Astrocyte of the hippocampus (primary cell): ENCODE results near the gene CD34.
"Not testable (repeated sequence)": the region's sequence is repeated elsewhere in the genome, so short reads cannot be mapped to it uniquely, and the experiment has no call there.

ENCODE experiments used
- DNase-seq: peaks from one replicate; pipeline ENCODE4 v3.0.0; 2011; ENCODE audit warnings: low read depth, low spot score

The CD34 gene

GRCh38 chr1:207898260-207898659 is 12.7 kb downstream of the CD34 start:
- DNase-seq, result no peak

DNA sequence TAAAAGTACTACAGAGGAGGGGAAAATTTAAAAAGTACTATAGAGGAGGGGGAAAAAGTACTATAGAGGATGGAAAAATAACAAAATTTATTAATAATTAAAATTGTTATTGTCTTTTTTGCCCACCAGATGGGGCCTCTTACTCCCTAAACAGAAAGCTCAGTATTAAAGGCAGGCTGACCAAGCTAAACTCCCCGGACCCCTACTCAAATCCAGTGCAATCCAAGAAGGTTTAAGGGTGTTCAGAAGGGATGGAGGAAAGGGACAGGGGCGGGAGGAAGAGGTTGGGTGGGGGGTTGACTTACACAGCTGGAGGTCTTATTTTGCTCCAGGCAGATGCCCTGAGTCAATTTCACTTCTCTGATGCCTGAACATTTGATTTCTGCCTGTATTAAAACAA is 13.7 kb downstream of the CD34 start:
- no peak for DNase-seq

DNA sequence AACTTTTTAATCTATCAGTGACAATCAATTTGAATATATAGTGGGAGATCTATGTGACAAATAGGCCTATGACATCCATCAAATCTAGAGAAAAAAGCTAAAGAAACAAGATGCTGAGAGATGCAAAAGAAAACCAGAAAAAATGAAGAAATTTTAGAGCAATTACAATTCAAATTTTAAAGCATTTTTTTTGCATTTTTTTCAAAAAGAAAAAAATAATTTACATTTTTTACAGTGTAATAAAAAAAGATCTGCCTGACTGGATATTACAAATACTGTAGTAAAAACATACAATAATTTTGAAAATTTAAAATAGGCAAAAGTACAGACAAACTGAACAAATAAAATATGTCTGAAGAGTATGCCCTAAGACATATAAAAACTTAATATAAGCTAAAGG is 14.4 kb downstream of the CD34 start:
- DNase-seq, result no peak

GRCh38 chr1:207894704-207895103 is 16.2 kb downstream of the CD34 start:
- DNase-seq, result no peak

- no peak for DNase-seq
These were observed 17.0 kb downstream of the CD34 start for GRCh38 chr1:207893737-207894582.

DNA sequence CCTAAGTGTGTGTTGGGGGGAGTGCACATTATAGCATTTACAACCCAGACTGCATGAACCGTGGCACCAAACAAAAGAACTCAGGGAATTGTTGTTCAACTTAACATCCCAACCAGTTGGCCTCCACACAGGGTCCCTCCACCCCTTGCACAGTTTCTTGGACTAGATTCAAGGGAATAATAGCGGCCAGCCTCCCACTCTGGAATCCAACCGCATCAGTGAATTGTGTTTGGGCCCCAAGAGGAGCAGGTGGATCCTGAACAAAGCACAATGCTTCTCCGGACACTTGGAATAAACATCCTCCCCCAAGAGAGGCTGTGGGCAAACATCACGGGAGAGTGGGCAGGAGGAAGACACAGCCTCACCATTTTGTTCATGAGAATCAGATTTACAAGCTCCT is 18.2 kb downstream of the CD34 start:
- no peak for DNase-seq

DNA sequence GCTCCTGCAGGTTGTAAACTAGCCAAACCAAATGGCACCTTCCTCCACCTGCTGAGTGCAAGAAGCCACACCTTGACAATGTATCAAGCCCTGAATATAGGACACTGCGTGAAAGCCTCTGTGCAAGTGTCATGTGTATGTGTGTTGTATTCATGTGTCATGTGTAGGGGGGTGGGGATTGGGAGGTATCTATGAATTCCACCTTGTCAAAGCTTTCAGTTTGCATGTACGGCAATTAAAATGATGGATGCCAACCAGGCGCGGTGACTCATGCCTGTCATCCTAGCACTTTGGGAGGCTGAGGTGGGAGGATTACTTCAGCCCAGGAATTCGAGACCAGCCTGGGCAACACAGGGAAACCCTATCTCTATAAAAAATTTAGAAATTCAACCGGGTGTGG is 19.8 kb downstream of the CD34 start:
- DNase-seq, result no peak

DNA sequence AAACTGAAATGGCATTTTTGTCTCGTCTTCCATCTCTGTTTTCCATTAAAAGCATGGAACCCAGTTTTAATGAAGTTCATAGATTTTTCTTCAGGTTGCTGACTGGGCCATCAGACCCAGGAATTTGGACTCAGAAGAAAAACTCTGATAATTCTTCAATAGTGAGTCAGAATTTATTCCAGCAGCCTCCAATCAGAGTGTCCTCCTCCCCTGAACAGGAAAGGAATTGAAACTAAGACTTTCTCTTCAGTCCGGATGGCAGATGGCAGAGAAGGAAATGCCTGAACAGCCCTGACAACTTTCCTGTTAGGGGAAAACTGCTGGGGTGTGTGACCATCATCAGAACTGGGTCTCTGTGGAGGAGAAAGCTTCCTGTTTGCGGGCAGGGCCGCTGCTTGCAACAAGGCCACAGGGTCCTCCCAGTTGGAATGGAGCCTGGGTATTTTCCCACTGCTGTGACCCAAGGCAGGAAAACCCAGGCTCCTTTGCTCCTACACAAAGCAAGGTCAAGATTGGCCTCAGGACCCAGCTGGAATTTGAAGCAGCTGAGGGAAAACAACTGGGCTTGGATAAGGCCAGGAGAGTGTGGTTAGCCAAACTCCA is 20.7 kb downstream of the CD34 start:
- peak; percentile 88 for DNase-seq

DNA sequence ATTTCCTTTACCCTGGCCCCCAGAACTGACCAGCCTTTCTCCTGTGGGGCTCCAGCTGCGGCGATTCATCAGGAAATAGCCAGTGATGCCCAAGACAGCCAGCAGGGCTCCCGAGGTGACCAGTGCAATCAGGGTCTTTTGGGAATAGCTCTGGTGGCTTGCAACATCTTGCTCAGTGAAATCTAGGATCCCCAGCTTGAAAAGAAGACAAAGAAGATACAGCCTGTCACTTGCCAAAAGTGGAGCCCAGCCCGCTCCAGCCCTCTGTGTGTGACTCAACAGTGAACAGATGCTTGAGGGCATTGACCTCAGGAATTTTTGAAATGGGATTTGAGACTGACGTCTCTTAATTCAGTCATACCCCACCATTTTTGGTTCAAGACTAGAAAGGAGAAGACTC is 22.3 kb downstream of the CD34 start:
- DNase-seq, result no peak

DNA sequence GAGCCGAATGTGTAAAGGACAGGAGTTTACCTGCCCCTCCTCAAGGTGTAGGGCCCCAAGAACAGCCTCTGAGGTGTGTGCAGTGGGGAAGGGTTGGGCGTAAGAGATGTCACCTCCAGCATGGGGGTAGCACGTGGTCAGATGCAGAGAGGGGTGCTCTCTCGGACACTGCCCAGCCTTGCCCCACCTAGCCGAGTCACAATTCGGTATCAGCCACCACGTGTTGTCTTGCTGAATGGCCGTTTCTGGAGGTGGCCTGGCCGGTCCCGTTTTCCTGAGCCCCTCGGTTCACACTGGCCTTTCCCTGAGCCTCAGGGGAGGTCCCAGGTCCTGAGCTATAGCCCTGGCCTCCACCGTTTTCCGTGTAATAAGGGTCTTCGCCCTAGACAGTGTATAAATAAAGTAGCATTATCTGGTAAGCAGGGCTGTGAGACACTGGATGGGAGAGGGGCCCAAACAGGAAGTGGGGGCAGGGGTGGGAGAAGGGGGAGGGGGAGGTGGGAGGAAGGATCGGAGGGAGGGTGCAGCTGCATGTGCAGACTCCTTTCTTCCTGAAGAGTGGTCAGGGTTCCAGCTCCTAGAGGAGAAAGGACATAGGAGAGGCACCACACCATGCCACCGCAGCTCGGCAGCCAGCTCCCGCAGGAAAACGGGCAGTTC is 23.3 kb downstream of the CD34 start:
- no peak for DNase-seq

DNA sequence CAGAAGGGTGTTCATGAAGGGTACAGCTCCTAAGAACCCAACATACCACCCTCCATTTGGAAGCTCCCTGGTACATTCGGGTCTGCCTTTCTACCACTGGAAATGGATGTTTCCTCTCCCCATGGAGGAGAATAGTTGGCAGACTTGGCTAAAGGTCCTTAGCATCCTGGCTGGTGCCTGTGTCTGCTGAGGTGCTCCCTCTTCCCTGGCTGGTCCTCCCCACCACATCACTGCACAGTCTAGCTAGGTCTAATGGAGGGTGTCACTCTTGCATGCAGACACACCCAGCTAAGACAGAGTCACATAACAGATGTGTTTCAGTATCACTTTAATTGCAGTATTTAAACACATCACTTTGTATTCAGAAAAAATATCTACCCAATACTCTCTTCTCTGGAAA is 24.7 kb downstream of the CD34 start:
- no peak for DNase-seq

GRCh38 chr1:207885129-207886032 is 25.5 kb downstream of the CD34 start:
- DNase-seq, result peak; percentile 93

DNA sequence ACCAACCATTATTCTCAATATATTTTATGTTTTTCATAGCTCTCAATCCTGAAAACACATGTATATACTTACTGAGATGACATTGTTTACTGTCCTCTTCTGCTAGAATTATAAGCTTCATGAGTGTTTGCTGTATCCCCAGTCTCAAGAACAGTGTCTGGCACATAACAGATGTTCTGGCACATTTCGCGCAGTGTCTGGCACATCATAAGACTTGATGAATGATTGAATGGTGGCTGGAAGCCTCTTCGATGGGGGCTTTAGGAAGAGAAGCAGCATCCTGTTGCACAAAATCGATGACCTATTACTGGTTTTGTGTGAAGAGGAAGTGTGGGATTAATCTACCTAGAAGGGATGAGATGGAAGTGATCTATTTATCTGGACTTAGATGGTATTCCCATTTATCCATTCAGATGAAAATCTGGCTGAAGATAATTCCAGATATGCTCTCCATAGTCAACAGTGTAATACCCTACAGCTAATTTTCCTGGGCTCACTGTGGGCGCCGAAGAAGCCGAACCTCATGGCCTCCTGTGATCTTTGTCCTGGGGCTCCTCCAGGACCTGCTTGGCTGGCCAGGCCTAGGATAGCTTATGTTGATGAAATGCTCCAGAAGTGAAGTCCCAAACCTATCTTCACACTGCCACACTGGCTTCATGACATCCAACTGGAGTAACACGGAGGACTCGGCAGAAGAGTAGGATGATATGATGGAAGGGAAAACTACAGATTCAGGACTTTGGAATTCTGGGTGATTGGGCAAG is 26.5 kb downstream of the CD34 start:
- DNase-seq, result no peak

DNA sequence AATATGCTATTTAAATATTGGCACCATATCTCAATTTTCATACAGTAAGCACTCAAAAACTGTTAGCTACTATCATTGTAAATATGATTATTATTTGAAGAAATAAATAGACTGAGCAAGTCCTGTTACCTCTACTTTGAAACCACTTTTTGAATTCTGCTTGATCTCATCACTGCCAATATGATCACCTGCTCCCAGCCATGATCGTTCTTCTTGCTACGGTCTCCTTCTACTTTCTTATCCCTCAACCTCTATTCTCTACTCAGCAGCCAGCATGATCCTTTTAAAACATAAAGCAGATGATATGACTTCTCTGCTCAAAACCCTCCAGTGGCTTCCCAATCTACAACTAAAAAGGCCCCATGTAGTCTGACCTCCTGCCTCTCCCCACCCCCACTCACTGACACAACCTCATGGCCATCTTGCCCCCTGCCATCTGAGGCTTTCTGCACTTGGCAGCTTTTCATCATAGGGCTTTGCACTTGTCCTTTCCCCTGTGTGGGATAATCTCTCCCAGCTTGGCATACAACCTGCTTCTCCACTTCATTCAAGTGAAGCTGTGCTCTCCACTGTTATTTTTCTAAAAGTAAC is 27.2 kb downstream of the CD34 start:
- DNase-seq, result no peak

GRCh38 chr1:207883104-207883651 is 27.7 kb downstream of the CD34 start:
- DNase-seq, result no peak

DNA sequence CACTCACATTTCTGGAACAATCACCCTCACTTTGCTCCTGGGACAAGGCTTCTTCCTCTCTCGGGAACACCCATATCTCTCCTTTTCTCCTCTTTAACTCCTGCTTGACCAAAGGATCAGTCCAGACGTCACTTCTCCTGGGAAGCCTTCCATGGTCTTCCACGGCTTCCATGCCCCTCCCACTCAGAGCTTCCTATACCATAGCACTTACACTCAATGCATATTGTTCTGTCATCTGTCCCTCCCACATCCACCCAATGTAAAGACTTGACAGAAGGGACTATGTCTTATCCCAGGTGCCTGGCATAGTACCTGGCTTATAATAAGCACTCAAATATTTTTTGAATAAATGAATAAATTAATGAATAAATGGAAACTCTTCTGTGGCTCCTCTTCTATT is 28.2 kb downstream of the CD34 start:
- DNase-seq, result no peak

DNA sequence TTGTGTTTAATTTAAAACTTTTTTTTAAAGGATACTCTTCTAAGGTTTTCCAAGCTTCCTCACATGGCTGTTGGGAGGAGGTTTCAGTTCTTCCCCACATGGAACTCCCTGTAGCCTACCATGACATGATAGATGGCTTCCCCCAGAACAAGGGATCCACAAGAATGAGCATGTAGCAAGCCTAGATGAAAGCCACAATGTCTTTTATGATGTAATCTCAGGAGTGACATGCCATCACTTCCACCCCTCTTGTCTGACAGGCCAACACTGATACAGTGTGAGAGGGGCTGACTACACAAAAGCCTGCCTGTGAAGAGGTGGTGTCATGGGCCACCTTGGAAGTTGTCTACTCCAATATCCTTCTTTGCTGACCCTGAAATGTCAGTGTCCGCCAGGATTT is 32.0 kb downstream of the CD34 start:
- DNase-seq, result no peak

- DNase-seq, result not testable (repeated sequence)
These were observed 33.0 kb downstream of the CD34 start for GRCh38 chr1:207877914-207878313.

DNA sequence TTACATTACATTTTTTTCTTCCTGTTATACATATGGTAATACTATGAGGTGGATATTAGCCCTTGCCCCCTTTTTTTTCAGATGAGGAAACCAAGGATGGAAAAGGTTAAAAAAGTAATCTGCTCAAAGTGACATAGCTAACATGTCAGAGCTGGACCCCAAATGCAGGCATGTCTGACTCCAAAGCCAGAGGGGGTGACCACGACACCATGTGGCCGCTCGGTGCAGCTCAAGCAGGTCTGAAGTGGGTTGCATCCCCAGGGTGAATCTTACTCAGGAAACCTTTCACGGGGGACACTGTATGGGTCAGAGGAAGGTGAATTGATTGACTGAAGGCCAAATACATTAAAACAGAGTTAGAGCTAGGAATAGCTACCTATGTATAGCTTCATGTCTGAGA is 34.8 kb downstream of the CD34 start:
- DNase-seq, result no peak

- no peak for DNase-seq
These were observed 35.4 kb downstream of the CD34 start for GRCh38 chr1:207875532-207875931.
